ENCODE results near the gene WFIKKN1.

The WFIKKN1 gene

GRCh38 chr16:606656-607307 is 24.0 kb upstream of the WFIKKN1 start:
- no peak for DNase-seq (ENCODE audit: low read depth)
- no peak overlapping the region for H3K4me3 ChIP-seq (ENCODE audit: low read depth, low read length)
- TF ChIP-seq CTCF (IDR thresholded peaks at IDR 0.05; ENCODE audit: low read depth, low read length, missing control alignments) = no peak

- H3K4me3 ChIP-seq (ENCODE audit: low read depth, low read length) = no peak overlapping the region
- TF ChIP-seq CTCF (IDR thresholded peaks at IDR 0.05; ENCODE audit: low read depth, low read length, missing control alignments) = no peak
- no peak for DNase-seq (ENCODE audit: low read depth)
Measured at GRCh38 chr16:608019-608418, 22.8 kb upstream of the WFIKKN1 start.

DNA sequence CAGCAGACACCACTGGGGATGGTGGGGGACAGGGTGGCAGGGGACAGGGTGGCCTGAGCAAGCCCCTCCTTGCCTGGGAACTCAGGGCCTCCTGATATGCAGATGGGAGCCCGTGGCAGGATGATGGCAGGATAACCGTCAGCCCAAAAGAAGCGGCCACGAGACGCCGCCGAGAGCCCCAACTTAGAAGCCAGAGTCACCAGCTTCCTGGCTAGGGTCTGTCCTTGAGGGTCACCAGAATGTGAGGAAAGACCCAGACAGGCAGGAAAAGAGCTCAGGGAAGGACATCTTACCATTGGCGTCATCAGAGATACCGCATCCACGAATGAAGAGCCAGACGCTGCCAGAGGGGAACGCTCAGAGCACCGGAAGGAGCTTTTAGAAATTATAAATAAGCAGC is 21.5 kb upstream of the WFIKKN1 start:
- TF ChIP-seq CTCF (IDR thresholded peaks at IDR 0.05; ENCODE audit: low read depth, low read length, missing control alignments) = no peak
- H3K4me3 ChIP-seq (ENCODE audit: low read depth, low read length) = no peak overlapping the region
- DNase-seq (ENCODE audit: low read depth) = no peak

GRCh38 chr16:609984-610383 is 20.8 kb upstream of the WFIKKN1 start:
- no peak overlapping the region for H3K4me3 ChIP-seq (ENCODE audit: low read depth, low read length)
- TF ChIP-seq CTCF (IDR thresholded peaks at IDR 0.05; ENCODE audit: low read depth, low read length, missing control alignments) = no peak
- no peak for DNase-seq (ENCODE audit: low read depth)

DNA sequence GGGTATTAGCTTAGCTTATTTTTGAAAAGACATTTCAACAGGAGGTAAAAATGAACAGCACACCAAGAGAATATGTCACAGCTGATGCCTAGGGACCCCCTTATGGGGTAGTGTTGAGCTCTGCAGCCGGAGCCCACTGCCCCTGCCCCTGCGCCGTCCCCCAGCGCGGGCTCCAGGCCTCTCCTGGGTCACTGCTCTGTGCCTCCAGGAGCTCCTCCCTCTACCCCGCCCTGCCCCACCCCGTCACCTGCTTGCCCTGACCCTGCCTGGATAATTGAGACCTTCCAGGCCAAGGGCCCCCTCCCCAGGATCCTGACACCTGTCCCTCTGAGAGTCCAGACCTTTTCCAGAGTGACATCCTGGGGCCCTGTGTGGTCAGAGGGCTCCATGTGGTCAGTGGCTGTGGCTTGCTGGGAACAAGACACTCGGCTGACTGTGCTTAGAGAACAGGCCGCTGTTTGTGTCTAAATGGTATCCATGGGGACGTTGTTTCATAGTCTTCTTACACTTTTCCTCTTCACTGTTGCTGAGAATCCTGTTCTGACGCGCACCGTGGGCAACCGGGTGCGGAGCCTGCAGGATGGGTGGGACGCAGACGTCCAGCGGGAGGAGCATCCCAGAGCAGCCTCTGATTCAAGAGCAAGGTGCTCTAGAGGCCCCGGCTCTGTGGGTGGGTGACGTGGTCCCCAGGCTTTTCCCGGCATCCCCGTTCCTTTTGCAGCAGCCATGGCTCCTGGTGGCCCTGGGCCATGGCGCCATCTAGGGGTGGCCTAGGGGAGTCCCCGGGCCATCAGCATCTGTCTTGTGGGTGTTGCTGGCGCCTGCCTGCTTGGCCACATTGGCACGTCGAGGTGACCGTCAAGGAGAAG is 20.0 kb upstream of the WFIKKN1 start:
- TF ChIP-seq CTCF (IDR thresholded peaks at IDR 0.05; ENCODE audit: low read depth, low read length, missing control alignments) = peak; percentile 61
- DNase-seq (ENCODE audit: low read depth) = no peak

DNA sequence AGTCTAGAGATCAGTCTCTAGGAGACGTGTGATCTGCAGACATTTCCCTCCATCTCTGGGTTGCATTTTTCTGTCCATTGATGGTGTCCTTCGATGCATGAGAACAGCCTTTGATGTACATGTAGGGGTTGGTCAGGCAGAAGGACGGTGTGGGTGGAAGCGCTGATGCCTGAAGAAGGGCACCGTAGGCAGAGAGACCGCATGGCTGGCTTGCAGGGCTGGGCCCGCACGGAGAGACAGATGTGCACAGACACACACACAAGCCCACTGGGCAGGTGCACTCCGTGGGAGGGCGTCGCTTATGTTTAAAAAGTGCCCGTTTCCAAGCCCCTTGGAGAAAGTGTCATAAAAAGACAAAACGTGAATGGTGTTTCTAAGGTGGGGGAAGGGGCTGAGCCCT is 15.7 kb upstream of the WFIKKN1 start:
- DNase-seq (ENCODE audit: low read depth) = no peak
- no peak overlapping the region for H3K4me3 ChIP-seq (ENCODE audit: low read depth, low read length)

More for the DNA sequence above, 20.0 kb upstream of the WFIKKN1 start:
- H3K4me3 ChIP-seq (ENCODE audit: low read depth, low read length) = no peak overlapping the region

More for the DNA sequence above, 15.7 kb upstream of the WFIKKN1 start:
- TF ChIP-seq CTCF (IDR thresholded peaks at IDR 0.05; ENCODE audit: low read depth, low read length, missing control alignments) = no peak
